K562 (cell line): ENCODE results near the gene PITPNC1.

Experiments used
- CCAR2 ChIP-seq: fragments of 200-400 bp; formaldehyde crosslinking; IDR thresholded peaks from 2 replicates; pipeline ENCODE4 v1.6.1; 2017; ENCODE audit warnings: mild to moderate bottlenecking, low read depth, low read length
- ERF ChIP-seq: fragments of 450-650 bp; formaldehyde crosslinking; IDR thresholded peaks from 2 replicates; pipeline ENCODE4 v1.4.0; 2020; ENCODE audit warnings: mild to moderate bottlenecking, mixed read lengths
- ETS2 ChIP-seq: IDR thresholded peaks from 2 replicates; pipeline ENCODE4 v1.6.1; 2016; ENCODE audit warnings: borderline replicate concordance, missing genetic modification characterization, mild to moderate bottlenecking, moderate library complexity, missing compliant biosample characterization; ENCODE audit not compliant: poor library complexity, severe bottlenecking
- HDAC2 ChIP-seq: fragments of 450-650 bp; IDR thresholded peaks from 2 replicates; pipeline ENCODE4 v1.6.1; 2016; ENCODE audit warnings: mild to moderate bottlenecking
- HMG20A ChIP-seq: fragments of 450-650 bp; formaldehyde crosslinking; conservative IDR thresholded peaks from 2 replicates; pipeline ENCODE4 v1.4.0; 2020; ENCODE audit warnings: mild to moderate bottlenecking, mixed read lengths
- MED1 ChIP-seq: sonication (generic); formaldehyde crosslinking; IDR thresholded peaks from 2 replicates; pipeline ENCODE4 v1.8.1; 2023; ENCODE audit warnings: missing genetic modification reagents, borderline replicate concordance
- MEF2D ChIP-seq: conservative IDR thresholded peaks from 2 replicates; pipeline ENCODE4 v1.6.1; 2016; ENCODE audit warnings: low read depth, missing genetic modification characterization, missing compliant biosample characterization
- SIN3A ChIP-seq, 2 experiments: fragments of 150-350 bp in 1 of 2; IDR thresholded peaks; 2 replicates each; pipeline ENCODE4 v1.6.1; 2011 to 2016; ENCODE audit warnings: borderline replicate concordance in 2 of 2, low read depth in 2 of 2, low read length in 2 of 2, mild to moderate bottlenecking in 2 of 2, moderate library complexity in 2 of 2; ENCODE audit not compliant: control insufficient read depth in 1 of 2
- SMAD3 ChIP-seq: fragments of 450-650 bp; formaldehyde crosslinking; conservative IDR thresholded peaks from 2 replicates; pipeline ENCODE4 v1.4.0; 2020; ENCODE audit warnings: mild to moderate bottlenecking
- SP2 ChIP-seq: IDR thresholded peaks from 2 replicates; pipeline ENCODE4 v1.6.1; 2011; ENCODE audit warnings: mild to moderate bottlenecking, low read depth, low read length, moderate library complexity; ENCODE audit not compliant: poor library complexity, severe bottlenecking; ENCODE audit errors: extremely low read depth
- TRIM28 ChIP-seq: fragments of 450-650 bp; IDR thresholded peaks from 2 replicates; pipeline ENCODE4 v1.6.1; 2017
- ZFX ChIP-seq: sonication (generic); formaldehyde crosslinking; IDR thresholded peaks from 2 replicates; pipeline ENCODE4 v1.8.0; 2022; ENCODE audit warnings: mild to moderate bottlenecking, missing genetic modification reagents, moderate library complexity
- TF ChIP-seq, protein P1 (sequence below), 3 experiments: IDR thresholded peaks in 2 of 3; conservative IDR thresholded peaks in 1 of 3; 2 replicates each; pipeline ENCODE4 v1.5.1; 2011 to 2012; ENCODE audit warnings: low read length in 3 of 3, mild to moderate bottlenecking in 3 of 3, control low read depth in 2 of 3, improper control_type of control experiment in 1 of 3, inconsistent platforms in 1 of 3, low read depth in 1 of 3, mixed read lengths in 1 of 3, moderate library complexity in 1 of 3; ENCODE audit not compliant: insufficient read depth in 2 of 3
- TF ChIP-seq, protein P2 (sequence below): sonication (generic); formaldehyde crosslinking; IDR thresholded peaks from 2 replicates; pipeline ENCODE4 v1.9.0; 2022; ENCODE audit warnings: mild to moderate bottlenecking, missing genetic modification reagents

DNA sequence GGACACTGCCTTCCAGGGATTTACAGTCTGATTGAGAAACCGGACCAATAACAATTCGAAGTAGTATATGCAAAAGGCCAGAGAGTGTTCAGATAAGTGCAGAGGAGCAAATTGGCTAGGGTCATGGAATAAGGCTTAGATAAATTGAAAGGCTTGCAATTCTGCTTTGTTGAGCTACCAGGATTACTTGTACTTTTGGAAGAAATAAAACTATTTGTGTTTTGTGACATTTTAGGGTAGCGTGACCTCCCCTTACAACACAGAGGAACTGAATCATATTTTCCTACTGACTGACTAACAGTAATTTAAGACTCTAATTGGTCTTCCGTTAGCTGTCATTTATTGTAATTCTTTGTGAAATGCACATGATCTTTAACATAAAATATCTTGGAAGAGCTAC lies 104.7 kb downstream of the PITPNC1 start:
- TF ChIP-seq HMG20A (CRISPR knock-in tag) (no peak), SMAD3 (no peak), SIN3A (IDR thresholded peaks at IDR 0.05; ENCODE audit: borderline replicate concordance in 2 of 2, control insufficient read depth in 1 of 2, low read depth in 2 of 2, low read length in 2 of 2) (no peak), MEF2D (tag) (no peak), MED1 (CRISPR knock-in tag) (no peak), SP2 (no peak), HDAC2 (no peak), TRIM28 (no peak), ETS2 (no peak), ZFX (CRISPR knock-in tag) (no peak), CCAR2 (no peak), ERF (CRISPR knock-in tag) (no peak)
- TF ChIP-seq, protein P1, sequence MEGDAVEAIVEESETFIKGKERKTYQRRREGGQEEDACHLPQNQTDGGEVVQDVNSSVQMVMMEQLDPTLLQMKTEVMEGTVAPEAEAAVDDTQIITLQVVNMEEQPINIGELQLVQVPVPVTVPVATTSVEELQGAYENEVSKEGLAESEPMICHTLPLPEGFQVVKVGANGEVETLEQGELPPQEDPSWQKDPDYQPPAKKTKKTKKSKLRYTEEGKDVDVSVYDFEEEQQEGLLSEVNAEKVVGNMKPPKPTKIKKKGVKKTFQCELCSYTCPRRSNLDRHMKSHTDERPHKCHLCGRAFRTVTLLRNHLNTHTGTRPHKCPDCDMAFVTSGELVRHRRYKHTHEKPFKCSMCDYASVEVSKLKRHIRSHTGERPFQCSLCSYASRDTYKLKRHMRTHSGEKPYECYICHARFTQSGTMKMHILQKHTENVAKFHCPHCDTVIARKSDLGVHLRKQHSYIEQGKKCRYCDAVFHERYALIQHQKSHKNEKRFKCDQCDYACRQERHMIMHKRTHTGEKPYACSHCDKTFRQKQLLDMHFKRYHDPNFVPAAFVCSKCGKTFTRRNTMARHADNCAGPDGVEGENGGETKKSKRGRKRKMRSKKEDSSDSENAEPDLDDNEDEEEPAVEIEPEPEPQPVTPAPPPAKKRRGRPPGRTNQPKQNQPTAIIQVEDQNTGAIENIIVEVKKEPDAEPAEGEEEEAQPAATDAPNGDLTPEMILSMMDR (IDR thresholded peaks at IDR 0.05 in 2 of 3, conservative IDR thresholded peaks at IDR 0.05 in 1 of 3; ENCODE audit: insufficient read depth in 2 of 3, low read depth in 1 of 3, low read length in 3 of 3): no peak
- TF ChIP-seq, protein P2, sequence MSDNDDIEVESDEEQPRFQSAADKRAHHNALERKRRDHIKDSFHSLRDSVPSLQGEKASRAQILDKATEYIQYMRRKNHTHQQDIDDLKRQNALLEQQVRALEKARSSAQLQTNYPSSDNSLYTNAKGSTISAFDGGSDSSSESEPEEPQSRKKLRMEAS (CRISPR knock-in tag): no peak
